Nephron progenitor cell (in vitro differentiated cells): ENCODE results near the gene POLR3E.
A peak's percentile ranks its signal among the peaks of the same experiment; 100 is the strongest.

Experiments
- DNase-seq: peaks from one replicate; pipeline ENCODE4 v3.0.0; 2021
- H3K27ac Mint-ChIP-seq: 2 replicates; pipeline ENCODE4 v1.8.0; 2021; ENCODE audit warnings: mild to moderate bottlenecking, moderate library complexity, mixed read lengths
- H3K27me3 Mint-ChIP-seq: 2 replicates; pipeline ENCODE4 v1.8.0; 2021; ENCODE audit warnings: mild to moderate bottlenecking, low read depth, mixed read lengths; ENCODE audit not compliant: poor library complexity
- H3K36me3 Mint-ChIP-seq: 2 replicates; pipeline ENCODE4 v1.8.0; 2021; ENCODE audit warnings: low read depth, mixed read lengths
- H3K4me1 Mint-ChIP-seq: 2 replicates; pipeline ENCODE4 v1.8.0; 2021; ENCODE audit warnings: mixed read lengths
- H3K4me3 Mint-ChIP-seq: 2 replicates; pipeline ENCODE4 v1.8.0; 2021; ENCODE audit warnings: mild to moderate bottlenecking, moderate library complexity, mixed read lengths
- H3K9me3 Mint-ChIP-seq: 2 replicates; pipeline ENCODE4 v1.8.0; 2021; ENCODE audit warnings: mild to moderate bottlenecking, moderate library complexity, mixed read lengths
- CTCF ChIP-seq: fragments of 200-600 bp; sonication (generic); IDR thresholded peaks from 2 replicates; pipeline ENCODE4 v1.5.0; 2021; ENCODE audit warnings: antibody characterized with exemption

Gene POLR3E

GRCh38 chr16:22312897-22313781 lies 15.9 kb downstream of the POLR3E start:
- no peak for DNase-seq
- Mint-ChIP-seq H3K4me1 (peaks cover 6% of the 10 kb centered on the region), H3K27ac (peak overlapping the region; percentile 74), H3K36me3 (peaks cover 44% of the 10 kb centered on the region), H3K27me3 (no peaks in the 10 kb centered on the region), H3K9me3 (no peaks in the 10 kb centered on the region), H3K4me3 (no peak overlapping the region)
- no peak for TF ChIP-seq CTCF

GRCh38 chr16:22313876-22314470 lies 16.8 kb downstream of the POLR3E start:
- peak overlapping the region; percentile 65 for H3K27ac Mint-ChIP-seq

GRCh38 chr16:22314661-22315626 lies 17.7 kb downstream of the POLR3E start:
- H3K4me1 Mint-ChIP-seq = peaks cover 6% of the 10 kb centered on the region
- DNase-seq = no peak
- peaks cover 45% of the 10 kb centered on the region for H3K36me3 Mint-ChIP-seq
- no peaks in the 10 kb centered on the region for H3K27me3 Mint-ChIP-seq
- peak overlapping the region; percentile 82 for H3K27ac Mint-ChIP-seq
- TF ChIP-seq CTCF = no peak
- H3K4me3 Mint-ChIP-seq = no peak overlapping the region
- H3K9me3 Mint-ChIP-seq = no peaks in the 10 kb centered on the region

More at GRCh38 chr16:22313876-22314470, 16.8 kb downstream of the POLR3E start:
- no peaks in the 10 kb centered on the region for H3K9me3 Mint-ChIP-seq
- no peak for DNase-seq
- no peaks in the 10 kb centered on the region for H3K27me3 Mint-ChIP-seq
- H3K4me3 Mint-ChIP-seq = no peak overlapping the region
- H3K36me3 Mint-ChIP-seq = peaks cover 46% of the 10 kb centered on the region
- TF ChIP-seq CTCF = no peak
- H3K4me1 Mint-ChIP-seq = peaks cover 6% of the 10 kb centered on the region

GRCh38 chr16:22315979-22316378 lies 18.8 kb downstream of the POLR3E start:
- no peak overlapping the region for H3K27ac Mint-ChIP-seq
- H3K4me3 Mint-ChIP-seq = no peak overlapping the region
- H3K27me3 Mint-ChIP-seq = no peaks in the 10 kb centered on the region
- no peaks in the 10 kb centered on the region for H3K9me3 Mint-ChIP-seq
- no peak for TF ChIP-seq CTCF
- DNase-seq = no peak
- peaks cover 42% of the 10 kb centered on the region for H3K36me3 Mint-ChIP-seq
- H3K4me1 Mint-ChIP-seq = peaks cover 6% of the 10 kb centered on the region

GRCh38 chr16:22316411-22316811 lies 19.2 kb downstream of the POLR3E start:
- DNase-seq = no peak
- Mint-ChIP-seq H3K36me3 (peaks cover 42% of the 10 kb centered on the region), H3K9me3 (no peaks in the 10 kb centered on the region), H3K4me1 (peaks cover 6% of the 10 kb centered on the region), H3K27ac (no peak overlapping the region), H3K4me3 (no peak overlapping the region), H3K27me3 (no peaks in the 10 kb centered on the region)
- no peak for TF ChIP-seq CTCF
